Smooth muscle cell (in vitro differentiated cells): ENCODE results near the gene IRF1. TPM values are rescaled to one million over a fixed set of nuclear protein-coding genes. Genes with fewer than 3 reads are reported as not detected.

Source experiments
- DNase-seq: peaks from one replicate; lab custom pipeline; 2025; ENCODE audit not compliant: unreplicated experiment; lab: John Stamatoyannopoulos, UW
- H2AFZ ChIP-seq: fragments of 200-600 bp; sonication (generic); 2 replicates; pipeline ENCODE4 v1.6.0; 2016; ENCODE audit warnings: antibody characterized with exemption, low read depth, mild to moderate bottlenecking
- H3F3A ChIP-seq: fragments of 200-600 bp; sonication (generic); 2 replicates; pipeline ENCODE4 v1.6.0; 2017; ENCODE audit warnings: antibody characterized with exemption, low read depth
- H3K27ac ChIP-seq: fragments of 200-600 bp; sonication (generic); 2 replicates; pipeline ENCODE4 v1.5.1; 2016; ENCODE audit warnings: low read depth, mild to moderate bottlenecking
- H3K27me3 ChIP-seq: fragments of 200-600 bp; sonication (generic); 2 replicates; pipeline ENCODE4 v1.6.1; 2016; ENCODE audit warnings: low read depth, mild to moderate bottlenecking
- H3K36me3 ChIP-seq: fragments of 200-600 bp; sonication (generic); 2 replicates; pipeline ENCODE4 v1.5.1; 2016; ENCODE audit warnings: low read depth
- H3K4me1 ChIP-seq: fragments of 200-600 bp; sonication (generic); 2 replicates; pipeline ENCODE4 v1.5.1; 2016; ENCODE audit warnings: low read depth
- H3K4me2 ChIP-seq: fragments of 200-600 bp; sonication (generic); 2 replicates; pipeline ENCODE4 v1.6.0; 2016; ENCODE audit warnings: mild to moderate bottlenecking
- H3K4me3 ChIP-seq: fragments of 200-600 bp; sonication (generic); 2 replicates; pipeline ENCODE4 v1.5.1; 2016; ENCODE audit warnings: mild to moderate bottlenecking
- H3K79me2 ChIP-seq: fragments of 200-600 bp; sonication (generic); 2 replicates; pipeline ENCODE4 v1.6.0; 2016; ENCODE audit warnings: low read depth, mild to moderate bottlenecking
- H3K9ac ChIP-seq: fragments of 200-600 bp; sonication (generic); 2 replicates; pipeline ENCODE4 v1.6.0; 2016; ENCODE audit warnings: low read depth
- H3K9me3 ChIP-seq: fragments of 200-600 bp; sonication (generic); replicated peaks from 2 replicates; pipeline ENCODE4 v1.5.1; 2016; ENCODE audit warnings: low read depth
- H4K20me1 ChIP-seq: fragments of 200-600 bp; sonication (generic); 2 replicates; pipeline ENCODE4 v1.6.0; 2016; ENCODE audit warnings: low read depth
- WGBS: methylation state at CpG from one replicate; pipeline ENCODE4 v1.1.7; 2016; ENCODE audit warnings: low lambda C conversion rate; 5-methylcytosine and 5-hydroxymethylcytosine counted together
- polyA plus RNA-seq: library from polyadenylated mRNA; unstranded; fragments of >200 nt; fragmentation: Nextera tagmentation; extraction: Ambion mirVana; gene quantifications from 2 replicates; pipeline ENCODE4 v1.2.1, GENCODE V29; 2016
- total RNA-seq: library from RNA; depleted of rRNA; stranded (reverse); fragments of >200 nt; gene quantifications from 2 replicates; pipeline ENCODE4 v1.2.3, GENCODE V29; 2014
- TF ChIP-seq, protein P1 (sequence below): fragments of 200-600 bp; sonication (generic); IDR thresholded peaks from 2 replicates; pipeline ENCODE4 v1.5.1; 2017; ENCODE audit warnings: borderline replicate concordance, mild to moderate bottlenecking, antibody characterized with exemption; ENCODE audit not compliant: insufficient read depth, poor library complexity, severe bottlenecking

IRF1 gene
- total and polyA plus RNA-seq, 2 experiments from 2014 or later: 15.7 to 19.1 TPM

- no peak overlapping the region for H3K9ac ChIP-seq
- peaks cover 22% of the 10 kb centered on the region for H4K20me1 ChIP-seq
- no peak overlapping the region for H3K4me3 ChIP-seq
- H3K79me2 ChIP-seq: no peaks in the 10 kb centered on the region
- H3K9me3 ChIP-seq: no peaks in the 10 kb centered on the region
- no peaks in the 10 kb centered on the region for H3K27me3 ChIP-seq
- 84% methylated on average over 7 of the region's 7 CpGs for WGBS
- H3K4me2 ChIP-seq: no peak overlapping the region
- no peaks in the 10 kb centered on the region for H3K4me1 ChIP-seq
- no peak for DNase-seq
- H3K27ac ChIP-seq: no peak overlapping the region
- H2AFZ ChIP-seq: no peak overlapping the region
- H3F3A ChIP-seq: no peaks in the 10 kb centered on the region
- no peaks in the 10 kb centered on the region for H3K36me3 ChIP-seq
- TF ChIP-seq, protein P1, sequence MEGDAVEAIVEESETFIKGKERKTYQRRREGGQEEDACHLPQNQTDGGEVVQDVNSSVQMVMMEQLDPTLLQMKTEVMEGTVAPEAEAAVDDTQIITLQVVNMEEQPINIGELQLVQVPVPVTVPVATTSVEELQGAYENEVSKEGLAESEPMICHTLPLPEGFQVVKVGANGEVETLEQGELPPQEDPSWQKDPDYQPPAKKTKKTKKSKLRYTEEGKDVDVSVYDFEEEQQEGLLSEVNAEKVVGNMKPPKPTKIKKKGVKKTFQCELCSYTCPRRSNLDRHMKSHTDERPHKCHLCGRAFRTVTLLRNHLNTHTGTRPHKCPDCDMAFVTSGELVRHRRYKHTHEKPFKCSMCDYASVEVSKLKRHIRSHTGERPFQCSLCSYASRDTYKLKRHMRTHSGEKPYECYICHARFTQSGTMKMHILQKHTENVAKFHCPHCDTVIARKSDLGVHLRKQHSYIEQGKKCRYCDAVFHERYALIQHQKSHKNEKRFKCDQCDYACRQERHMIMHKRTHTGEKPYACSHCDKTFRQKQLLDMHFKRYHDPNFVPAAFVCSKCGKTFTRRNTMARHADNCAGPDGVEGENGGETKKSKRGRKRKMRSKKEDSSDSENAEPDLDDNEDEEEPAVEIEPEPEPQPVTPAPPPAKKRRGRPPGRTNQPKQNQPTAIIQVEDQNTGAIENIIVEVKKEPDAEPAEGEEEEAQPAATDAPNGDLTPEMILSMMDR: no peak
Observed at GRCh38 chr5:132483661-132484390, 6.7 kb downstream of the IRF1 start.

DNA sequence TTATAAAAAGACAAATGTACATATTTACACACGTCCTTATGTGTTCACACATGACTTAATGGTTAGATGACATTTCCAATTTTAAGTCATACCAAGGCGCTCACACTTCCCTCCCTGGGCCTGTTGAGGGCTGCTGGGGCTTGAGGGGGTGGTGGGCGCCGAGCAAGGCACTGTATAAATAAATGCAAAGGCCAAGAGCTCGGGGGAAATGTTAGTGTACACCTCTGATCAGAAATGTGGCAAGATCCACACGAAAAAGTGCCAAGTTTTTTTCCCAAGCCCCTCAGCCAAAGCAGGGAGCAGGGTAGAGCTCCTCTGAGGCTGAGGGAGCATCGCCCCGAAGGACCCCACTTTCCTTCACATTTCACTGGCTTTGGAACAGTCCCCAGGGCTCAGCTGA, 7.5 kb downstream of the IRF1 start:
- Histone ChIP-seq H3K27ac (no peak overlapping the region), H3K4me3 (no peak overlapping the region), H3K79me2 (no peaks in the 10 kb centered on the region), H2AFZ (no peak overlapping the region), H3K36me3 (no peaks in the 10 kb centered on the region), H3K4me2 (no peak overlapping the region), H3K9ac (no peak overlapping the region), H3K27me3 (no peaks in the 10 kb centered on the region), H3F3A (no peaks in the 10 kb centered on the region), H3K9me3 (no peaks in the 10 kb centered on the region), H3K4me1 (no peaks in the 10 kb centered on the region), H4K20me1 (peaks cover 15% of the 10 kb centered on the region)
- TF ChIP-seq, protein P1: no peak
- WGBS: 87% methylated on average over 8 of the region's 8 CpGs
- no peak for DNase-seq

- Histone ChIP-seq H3K4me1 (no peaks in the 10 kb centered on the region), H3K9ac (no peak overlapping the region), H3K27ac (no peak overlapping the region), H3K36me3 (no peaks in the 10 kb centered on the region), H3K4me3 (no peak overlapping the region), H4K20me1 (peaks cover 1% of the 10 kb centered on the region), H3K27me3 (no peaks in the 10 kb centered on the region), H3K4me2 (no peak overlapping the region), H3K79me2 (no peaks in the 10 kb centered on the region), H2AFZ (no peak overlapping the region), H3F3A (no peaks in the 10 kb centered on the region), H3K9me3 (no peaks in the 10 kb centered on the region)
- WGBS: 100% methylated on average over 5 of the region's 5 CpGs
- DNase-seq: no peak
- TF ChIP-seq, protein P1: no peak
Observed at GRCh38 chr5:132481596-132482211, 8.9 kb downstream of the IRF1 start.
